Testis (tissue), 2 donors: ENCODE results near the gene GPR171.

Source experiments
- CTCF ChIP-seq, 3 experiments: fragments of 450-650 bp in 2 of 3; fragments of 200-600 bp in 1 of 3; sonication (generic) in 1 of 3; IDR thresholded peaks; one replicate each; pipeline ENCODE4 v1.5.1; 2016 to 2019; ENCODE audit warnings: antibody characterized with exemption in 3 of 3, mild to moderate bottlenecking in 2 of 3, moderate library complexity in 1 of 3
- POLR2A ChIP-seq: fragments of 450-650 bp; IDR thresholded peaks from one replicate; pipeline ENCODE4 v1.6.1; 2017; ENCODE audit warnings: antibody characterized with exemption, mild to moderate bottlenecking, moderate library complexity

GRCh38 chr3:151197228-151197627, 5.8 kb downstream of the GPR171 start:
- no peak for TF ChIP-seq CTCF (IDR thresholded peaks at IDR 0.05)
- TF ChIP-seq POLR2A: no peak
